IMR-90 (cell line): ENCODE data around the gene CACNB2. TPM values are rescaled to one million over a fixed set of nuclear protein-coding genes. Genes with fewer than 3 reads are reported as not detected.

Source experiments
- ATAC-seq: fragments of 200-7000 bp; cut with Tn5 transposase; 2 replicates; pipeline ENCODE4 v1.9.1; 2020; ENCODE audit warnings: low read depth, mild to moderate bottlenecking, moderate library complexity
- BruUV-seq: library from RNA; stranded (reverse); fragments of 400-500 nt; replicated peaks from 2 replicates; lab custom pipeline; 2021; lab: Mats Ljungman, UMichigan
- CTCF ChIA-PET: fragments of 300-600 bp; formaldehyde crosslinking; extraction: SDS; loops from one replicate; lab custom pipeline; 2021; ENCODE audit warnings: antibody characterized with exemption; lab: Yijun Ruan, JAX
- POLR2A ChIA-PET: fragments of 300-600 bp; sonication (Branson Sonifier 250); formaldehyde crosslinking; loops from one replicate; lab custom pipeline; 2022; ENCODE audit warnings: antibody characterized with exemption; ENCODE audit not compliant: unreplicated experiment; lab: Charles Lee
- DNase-seq: peaks from one replicate; pipeline ENCODE4 v3.0.0; 2013
- H2AFZ ChIP-seq: replicated peaks from 2 replicates; pipeline ENCODE3; 2013; ENCODE audit warnings: low read length, mild to moderate bottlenecking; ENCODE audit not compliant: poor library complexity
- H2AK5ac ChIP-seq: 2 replicates; pipeline ENCODE4 v1.6.1; 2013; ENCODE audit warnings: low read depth, low read length, inconsistent platforms
- H2AK9ac ChIP-seq: replicated peaks from 2 replicates; pipeline ENCODE3; 2013; ENCODE audit warnings: mild to moderate bottlenecking, low read depth, low read length, moderate library complexity; ENCODE audit not compliant: poor library complexity
- H2BK120ac ChIP-seq: 2 replicates; pipeline ENCODE4 v1.6.1; 2013; ENCODE audit warnings: low read depth, low read length, inconsistent platforms
- H2BK15ac ChIP-seq: 3 replicates; pipeline ENCODE4 v1.6.1; 2013; ENCODE audit warnings: low read depth, low read length, inconsistent platforms
- H2BK20ac ChIP-seq: 2 replicates; pipeline ENCODE4 v1.6.1; 2013; ENCODE audit warnings: low read depth, mild to moderate bottlenecking, inconsistent platforms, low read length, moderate library complexity
- H2BK5ac ChIP-seq: 2 replicates; pipeline ENCODE4 v1.6.1; 2013; ENCODE audit warnings: mild to moderate bottlenecking, low read depth, low read length, inconsistent platforms; ENCODE audit not compliant: poor library complexity, severe bottlenecking
- H3K14ac ChIP-seq: replicated peaks from 2 replicates; pipeline ENCODE4 v1.6.1; 2013; ENCODE audit warnings: low read depth, low read length, inconsistent platforms
- H3K18ac ChIP-seq: 2 replicates; pipeline ENCODE4 v1.6.1; 2013; ENCODE audit warnings: low read depth, low read length, control low read depth
- H3K23ac ChIP-seq: 2 replicates; pipeline ENCODE4 v1.6.1; 2013; ENCODE audit warnings: low read depth, low read length, inconsistent platforms
- H3K27ac ChIP-seq: 2 replicates; pipeline ENCODE4 v1.5.1; 2013; ENCODE audit warnings: mild to moderate bottlenecking, control low read depth, low read length; ENCODE audit not compliant: insufficient read depth
- H3K27me3 ChIP-seq: 2 replicates; pipeline ENCODE4 v1.6.1; 2013; ENCODE audit warnings: low read length; ENCODE audit not compliant: control insufficient read depth, insufficient read depth
- H3K36me3 ChIP-seq: 2 replicates; pipeline ENCODE4 v1.6.1; 2013; ENCODE audit warnings: low read length, mixed read lengths; ENCODE audit not compliant: control insufficient read depth, insufficient read depth
- H3K4ac ChIP-seq: 2 replicates; pipeline ENCODE4 v1.6.1; 2013; ENCODE audit warnings: low read depth, low read length, inconsistent platforms
- H3K4me1 ChIP-seq: 2 replicates; pipeline ENCODE4 v1.6.1; 2013; ENCODE audit warnings: low read length, mixed read lengths; ENCODE audit not compliant: control insufficient read depth, insufficient read depth
- H3K4me2 ChIP-seq: 2 replicates; pipeline ENCODE4 v1.6.1; 2013; ENCODE audit warnings: low read depth, mild to moderate bottlenecking, control low read depth, low read length, moderate library complexity
- H3K4me3 ChIP-seq: 2 replicates; pipeline ENCODE4 v1.5.1; 2013; ENCODE audit warnings: low read depth, mild to moderate bottlenecking, control low read depth, low read length, moderate library complexity; ENCODE audit not compliant: insufficient read depth
- H3K56ac ChIP-seq: 2 replicates; pipeline ENCODE4 v1.6.1; 2013; ENCODE audit warnings: low read length, inconsistent platforms; ENCODE audit not compliant: insufficient read depth; ENCODE audit errors: extremely low read depth
- H3K79me1 ChIP-seq, 2 experiments: 2 replicates each; pipeline ENCODE4 v1.6.1; 2013; ENCODE audit warnings: low read length in 2 of 2, inconsistent platforms in 1 of 2, low read depth in 1 of 2
- H3K9ac ChIP-seq: 2 replicates; pipeline ENCODE4 v1.6.1; 2013; ENCODE audit warnings: low read depth, low read length, control low read depth
- H3K9me1 ChIP-seq: 2 replicates; pipeline ENCODE4 v1.6.1; 2013; ENCODE audit warnings: low read length, inconsistent platforms; ENCODE audit not compliant: insufficient read depth
- H3K9me3 ChIP-seq: 2 replicates; pipeline ENCODE4 v1.6.1; 2013; ENCODE audit warnings: low read length; ENCODE audit not compliant: control insufficient read depth, insufficient read depth
- H4K20me1 ChIP-seq: 2 replicates; pipeline ENCODE4 v1.6.1; 2013; ENCODE audit warnings: low read length, inconsistent platforms; ENCODE audit not compliant: insufficient read depth
- H4K5ac ChIP-seq: 2 replicates; pipeline ENCODE4 v1.6.1; 2013; ENCODE audit warnings: mild to moderate bottlenecking, low read depth, low read length, control low read depth
- H4K8ac ChIP-seq, 2 experiments: 2 replicates each; pipeline ENCODE4 v1.6.1; 2013; ENCODE audit warnings: low read depth in 2 of 2, low read length in 2 of 2, control low read depth in 1 of 2, inconsistent platforms in 1 of 2
- H4K91ac ChIP-seq: 2 replicates; pipeline ENCODE4 v1.6.1; 2013; ENCODE audit warnings: low read depth, low read length, inconsistent platforms; ENCODE audit not compliant: insufficient read depth
- CHD1 ChIP-seq: IDR thresholded peaks from 2 replicates; pipeline ENCODE4 v1.6.1; 2012; ENCODE audit warnings: low read depth, low read length, improper control_type of control experiment
- NFE2L2 ChIP-seq: fragments of 150-350 bp; IDR thresholded peaks from 2 replicates; pipeline ENCODE4 v1.6.1; 2016; ENCODE audit warnings: low read depth, mild to moderate bottlenecking, low read length
- POLR2A ChIP-seq: IDR thresholded peaks from 2 replicates; pipeline ENCODE4 v1.6.1; 2012; ENCODE audit warnings: mild to moderate bottlenecking, low read depth, low read length
- RCOR1 ChIP-seq: IDR thresholded peaks from 2 replicates; pipeline ENCODE4 v1.6.1; 2012; ENCODE audit warnings: mild to moderate bottlenecking, low read length, improper control_type of control experiment; ENCODE audit not compliant: insufficient replicate concordance
- RFX5 ChIP-seq: IDR thresholded peaks from 2 replicates; pipeline ENCODE4 v1.8.0; 2012; ENCODE audit warnings: low read depth, mild to moderate bottlenecking, low read length, moderate library complexity
- SMC3 ChIP-seq: fragments of 150-350 bp; IDR thresholded peaks from 2 replicates; pipeline ENCODE4 v1.6.1; 2016; ENCODE audit warnings: low read depth, mild to moderate bottlenecking, antibody characterized with exemption, low read length, moderate library complexity
- WGBS, 2 experiments: methylation state at CpG; one replicate each; pipeline versions ENCODE4 v1.1.5 to v1.1.7; 2013; ENCODE audit warnings: missing lambda C conversion rate in 2 of 2; ENCODE audit not compliant: insufficient read length in 1 of 2; ENCODE audit errors: extremely low coverage in 2 of 2; 5-methylcytosine and 5-hydroxymethylcytosine counted together
- dilution Hi-C: fragments of 300-500 bp; cut with HindIII; formaldehyde crosslinking; loops from one replicate; pipeline ENCODE4 v1.14.3; 2018; ENCODE audit warnings: low sequenced_read_pairs; ENCODE audit not compliant: unreplicated experiment
- in situ Hi-C: fragments of 300-500 bp; cut with MboI; formaldehyde crosslinking; loops from 3 replicates; pipeline ENCODE4 v1.14.3; 2019; ENCODE audit warnings: low sequenced_read_pairs, inconsistent platforms, mixed read lengths
- intact Hi-C: fragments of 100-400 bp; cut with micrococcal nuclease; formaldehyde crosslinking; loops from 2 replicates; pipeline ENCODE4 v1.10.0; 2022
- polyA plus RNA-seq, 3 experiments: library from polyadenylated mRNA; depleted of rRNA; stranded (reverse); fragments of >200 nt; gene quantifications; 2 replicates each; pipeline ENCODE4 v1.2.3, GENCODE V29; 2012; ENCODE audit warnings: low replicate concordance in 1 of 3
- total RNA-seq: library from RNA; depleted of rRNA; stranded (reverse); fragments of >200 nt; gene quantifications from 2 replicates; pipeline ENCODE4 v1.2.3, GENCODE V29; 2012

Gene CACNB2
- total and polyA plus RNA-seq, 2 of the 4 experiments (the other 2 are of a cell fraction): 0.36 TPM

DNA sequence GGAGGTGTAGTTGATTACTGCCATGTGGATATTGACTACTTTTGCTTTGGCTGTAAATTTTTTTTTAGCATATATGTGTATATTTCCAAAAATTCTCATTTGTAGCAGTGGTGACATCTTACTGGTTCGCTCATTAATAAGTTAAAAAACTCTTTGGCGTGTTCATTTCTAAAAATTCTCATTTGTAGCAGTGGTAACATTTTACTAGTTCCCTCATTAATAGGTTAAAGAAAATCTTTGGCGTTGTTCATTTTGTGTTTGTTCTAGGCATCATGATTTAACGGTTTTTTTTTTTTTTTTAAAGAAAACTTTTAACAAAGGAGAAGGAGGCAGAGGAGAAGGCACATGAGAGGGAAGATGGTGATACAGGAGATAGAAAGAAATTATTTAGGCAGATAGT lies 45.9 kb upstream of the CACNB2 start:
- H3K36me3 ChIP-seq: no peaks in the 10 kb centered on the region
- no peaks in the 10 kb centered on the region for H3K4me1 ChIP-seq
- H3K18ac ChIP-seq: no peak overlapping the region
- no peak overlapping the region for H2AK9ac ChIP-seq
- H3K79me1 ChIP-seq: no peaks in the 10 kb centered on the region
- no peak overlapping the region for H2BK20ac ChIP-seq
- in situ Hi-C loops (no loop called here), intact Hi-C loops (no loop called here), dilution Hi-C loops (no loop called here)
- no peak overlapping the region for H3K23ac ChIP-seq
- H3K4me2 ChIP-seq: no peak overlapping the region
- H3K56ac ChIP-seq: no peak overlapping the region
- H3K9ac ChIP-seq: no peak overlapping the region
- no peak overlapping the region for H3K14ac ChIP-seq
- no peak overlapping the region for H2AK5ac ChIP-seq
- H4K5ac ChIP-seq: no peak overlapping the region
- CTCF ChIA-PET: no interaction called here
- no TSS peak for BruUV-seq
- ATAC-seq (no peak), DNase-seq (no peak)
- no CpG with 5 or more reads among the region's 4 CpGs for WGBS, 2 experiments
- TF ChIP-seq RFX5 (no peak), NFE2L2 (no peak), RCOR1 (no peak), SMC3 (no peak), POLR2A (no peak), CHD1 (no peak)
- H3K4me3 ChIP-seq: no peak overlapping the region
- H4K8ac ChIP-seq: no peak overlapping the region
- no peak overlapping the region for H3K27ac ChIP-seq
- no peak overlapping the region for H2BK15ac ChIP-seq
- no peak overlapping the region for H2AFZ ChIP-seq
- H3K4ac ChIP-seq: no peak overlapping the region
- POLR2A ChIA-PET: no interaction called here
- no peaks in the 10 kb centered on the region for H3K9me3 ChIP-seq
- peaks cover 4% of the 10 kb centered on the region for H3K27me3 ChIP-seq
- H4K20me1 ChIP-seq: no peaks in the 10 kb centered on the region
- no peak overlapping the region for H2BK120ac ChIP-seq
- H3K9me1 ChIP-seq: no peaks in the 10 kb centered on the region
- no peak overlapping the region for H2BK5ac ChIP-seq
- no peak overlapping the region for H4K91ac ChIP-seq
